ENCODE results near the gene REL.

REL gene

DNA sequence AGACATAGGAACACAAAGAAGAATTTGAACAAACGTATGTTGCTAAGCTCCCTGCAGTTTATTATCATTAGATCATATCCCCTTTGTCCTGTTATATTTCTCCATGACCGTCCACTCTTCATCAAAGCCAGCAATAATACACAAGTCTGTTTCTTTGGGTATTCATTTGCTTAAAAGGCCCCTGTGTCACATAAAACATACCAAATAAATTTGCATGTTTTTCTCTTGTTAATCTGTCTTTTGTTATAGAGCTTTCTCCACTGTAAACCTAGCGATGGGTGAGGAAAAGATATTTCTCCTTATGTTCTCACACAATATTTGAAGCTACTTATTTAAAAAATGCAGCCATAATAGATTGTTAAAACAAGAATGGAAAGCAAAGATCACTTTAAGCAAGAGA, 42.9 kb upstream of the REL start:
- TF ChIP-seq, protein P1, sequence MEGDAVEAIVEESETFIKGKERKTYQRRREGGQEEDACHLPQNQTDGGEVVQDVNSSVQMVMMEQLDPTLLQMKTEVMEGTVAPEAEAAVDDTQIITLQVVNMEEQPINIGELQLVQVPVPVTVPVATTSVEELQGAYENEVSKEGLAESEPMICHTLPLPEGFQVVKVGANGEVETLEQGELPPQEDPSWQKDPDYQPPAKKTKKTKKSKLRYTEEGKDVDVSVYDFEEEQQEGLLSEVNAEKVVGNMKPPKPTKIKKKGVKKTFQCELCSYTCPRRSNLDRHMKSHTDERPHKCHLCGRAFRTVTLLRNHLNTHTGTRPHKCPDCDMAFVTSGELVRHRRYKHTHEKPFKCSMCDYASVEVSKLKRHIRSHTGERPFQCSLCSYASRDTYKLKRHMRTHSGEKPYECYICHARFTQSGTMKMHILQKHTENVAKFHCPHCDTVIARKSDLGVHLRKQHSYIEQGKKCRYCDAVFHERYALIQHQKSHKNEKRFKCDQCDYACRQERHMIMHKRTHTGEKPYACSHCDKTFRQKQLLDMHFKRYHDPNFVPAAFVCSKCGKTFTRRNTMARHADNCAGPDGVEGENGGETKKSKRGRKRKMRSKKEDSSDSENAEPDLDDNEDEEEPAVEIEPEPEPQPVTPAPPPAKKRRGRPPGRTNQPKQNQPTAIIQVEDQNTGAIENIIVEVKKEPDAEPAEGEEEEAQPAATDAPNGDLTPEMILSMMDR (IDR thresholded peaks at IDR 0.05; ENCODE audit: insufficient read depth, low read depth, low read length, missing control alignments) = no peak
- no peak overlapping the region for H3K4me3 ChIP-seq (ENCODE audit: low read length)
- DNase-seq (ENCODE audit: low read depth) = no peak

DNA sequence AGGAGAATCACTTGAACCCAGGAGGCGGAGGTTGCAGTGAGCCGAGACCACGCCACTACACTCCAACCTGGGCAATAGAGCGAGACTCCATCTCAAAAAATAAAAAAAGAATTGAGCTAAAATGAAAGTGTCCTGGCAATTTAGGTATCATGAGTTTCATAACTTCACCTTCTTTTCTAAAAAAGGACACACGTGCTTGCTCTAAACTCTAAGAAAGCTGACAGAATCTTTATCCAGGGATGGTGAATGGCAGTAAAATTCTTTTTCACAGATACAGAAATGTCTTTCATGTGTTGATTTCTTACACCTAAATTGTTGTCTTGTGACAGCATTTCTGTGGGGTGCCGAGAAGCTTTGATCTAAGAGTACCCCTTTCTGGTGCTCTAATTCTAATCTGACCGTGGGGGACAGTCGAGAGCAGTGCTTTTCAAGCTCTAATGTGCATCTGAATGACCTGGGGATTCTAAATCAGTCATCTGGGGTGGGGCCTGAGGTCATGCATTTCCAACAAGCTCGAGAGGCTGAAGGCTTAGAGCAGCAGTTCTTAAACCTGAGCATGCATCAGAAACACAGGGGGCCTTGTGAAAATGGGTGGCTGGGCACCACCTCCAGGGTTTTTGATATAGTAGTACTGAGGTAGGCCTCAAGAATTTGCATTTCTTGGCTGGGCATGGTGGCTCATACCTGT, 42.1 kb upstream of the REL start:
- DNase-seq (ENCODE audit: low read depth) = no peak
- TF ChIP-seq, protein P1 (IDR thresholded peaks at IDR 0.05; ENCODE audit: insufficient read depth, low read depth, low read length, missing control alignments) = no peak
- H3K4me3 ChIP-seq (ENCODE audit: low read length) = no peak overlapping the region

DNA sequence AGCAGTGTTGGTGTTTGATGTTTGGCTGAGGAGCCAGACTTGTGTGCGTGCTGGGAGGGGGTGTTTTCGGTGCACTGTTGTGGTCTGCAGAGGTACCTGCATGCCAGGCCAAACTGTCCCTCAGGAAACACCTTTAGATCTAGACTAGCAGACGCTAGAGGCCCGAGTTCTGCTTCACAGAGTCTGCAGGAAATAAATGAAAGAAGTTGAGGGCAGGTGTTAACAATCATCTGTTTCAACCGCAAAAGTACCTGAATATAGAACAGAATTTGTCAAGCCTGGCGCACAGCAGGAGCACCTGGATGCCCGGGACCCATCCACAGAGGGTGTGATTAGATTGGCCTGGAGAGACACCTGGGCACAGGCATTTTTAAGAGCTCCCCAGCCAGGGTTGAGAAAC, 40.5 kb upstream of the REL start:
- DNase-seq (ENCODE audit: low read depth) = no peak
- TF ChIP-seq, protein P1 (IDR thresholded peaks at IDR 0.05; ENCODE audit: insufficient read depth, low read depth, low read length, missing control alignments) = no peak
- H3K4me3 ChIP-seq (ENCODE audit: low read length) = no peak overlapping the region

DNA sequence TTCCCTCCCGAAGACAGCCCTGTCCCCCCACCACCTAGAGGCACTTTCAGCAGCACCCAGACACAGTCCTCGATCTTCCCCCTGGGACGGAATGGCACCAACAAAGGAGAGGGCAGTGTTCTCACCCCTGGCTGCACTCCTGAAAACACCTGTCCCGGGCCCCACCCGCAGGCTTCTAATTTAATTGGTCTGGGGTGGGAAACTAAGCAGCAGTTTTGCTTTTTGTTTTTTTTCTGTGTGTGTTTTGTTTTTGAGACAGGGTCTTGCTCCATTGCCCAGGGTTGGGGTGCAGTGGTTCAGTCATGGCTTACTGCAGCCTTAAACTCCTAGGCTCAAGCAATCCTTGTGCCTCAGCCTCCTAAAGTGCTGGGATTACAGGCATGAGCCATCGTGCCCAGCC, 38.4 kb upstream of the REL start:
- no peak for DNase-seq (ENCODE audit: low read depth)
- TF ChIP-seq, protein P1 (IDR thresholded peaks at IDR 0.05; ENCODE audit: insufficient read depth, low read depth, low read length, missing control alignments) = no peak
- H3K4me3 ChIP-seq (ENCODE audit: low read length) = no peak overlapping the region

DNA sequence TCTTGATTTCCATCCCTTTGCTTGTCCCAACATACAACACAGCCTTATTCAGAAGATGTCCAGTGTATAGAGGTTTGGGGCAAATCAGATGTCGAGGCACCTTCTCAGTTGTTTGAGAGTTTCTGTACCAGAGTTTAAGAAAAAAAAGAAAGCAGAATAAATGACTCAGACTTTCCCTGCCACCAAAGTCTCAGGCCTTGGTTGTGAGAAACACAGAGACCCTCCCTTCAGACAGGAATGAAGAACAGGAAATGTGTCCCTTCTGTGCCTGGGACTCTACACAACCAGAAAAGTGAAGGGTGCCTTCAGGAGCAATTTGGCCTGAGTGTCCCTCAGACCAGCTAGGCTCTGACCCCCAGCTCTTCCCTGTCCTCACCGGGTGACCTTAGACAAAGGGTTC, 37.3 kb upstream of the REL start:
- H3K4me3 ChIP-seq (ENCODE audit: low read length) = no peak overlapping the region
- DNase-seq (ENCODE audit: low read depth) = no peak
- TF ChIP-seq, protein P1 (IDR thresholded peaks at IDR 0.05; ENCODE audit: insufficient read depth, low read depth, low read length, missing control alignments) = no peak

DNA sequence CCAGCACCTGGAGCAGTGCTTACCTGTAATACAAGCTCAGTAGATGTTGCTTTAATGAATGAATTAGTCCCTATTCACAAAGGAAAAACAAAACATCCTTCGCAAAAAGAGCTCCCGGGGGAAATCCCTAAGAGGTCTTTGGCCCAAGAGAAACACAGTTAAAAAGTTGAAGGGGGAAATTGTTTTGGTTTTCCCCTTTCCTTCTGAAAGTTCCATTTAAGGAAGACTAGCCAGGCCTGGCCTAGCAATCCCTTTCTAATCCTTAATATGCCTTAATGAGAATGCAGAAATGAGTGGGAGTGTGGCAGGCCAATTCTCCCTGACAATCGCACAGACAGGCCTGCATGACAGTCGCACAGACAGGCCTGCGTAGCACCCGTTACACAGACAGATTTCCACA, 33.5 kb upstream of the REL start:
- no peak overlapping the region for H3K4me3 ChIP-seq (ENCODE audit: low read length)
- TF ChIP-seq, protein P1 (IDR thresholded peaks at IDR 0.05; ENCODE audit: insufficient read depth, low read depth, low read length, missing control alignments) = no peak

DNA sequence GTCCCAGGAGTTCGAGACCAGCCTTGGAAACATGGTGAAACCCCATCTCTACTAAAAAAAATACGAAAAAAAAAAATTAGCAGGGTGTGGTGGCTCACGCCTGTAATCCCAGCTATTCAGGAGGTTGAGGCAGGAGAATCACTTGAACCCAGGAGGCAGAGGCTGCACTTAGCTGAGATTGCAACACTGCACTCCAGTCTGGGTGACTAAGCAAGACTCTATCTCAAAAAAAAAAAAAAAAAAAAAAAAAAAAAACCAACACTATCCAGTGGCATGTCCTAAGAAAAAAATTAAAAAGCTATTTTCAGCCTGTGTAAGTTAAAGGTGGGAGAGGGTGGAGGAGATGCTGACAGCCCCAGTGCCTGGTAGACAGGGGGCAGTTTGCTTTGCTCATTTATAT, 32.2 kb upstream of the REL start:
- peak; percentile 38 for DNase-seq (ENCODE audit: low read depth)
- TF ChIP-seq, protein P1 (IDR thresholded peaks at IDR 0.05; ENCODE audit: insufficient read depth, low read depth, low read length, missing control alignments) = no peak
- H3K4me3 ChIP-seq (ENCODE audit: low read length) = no peak overlapping the region

More for the DNA sequence above, 33.5 kb upstream of the REL start:
- no peak for DNase-seq (ENCODE audit: low read depth)

All from epithelial cell of esophagus (primary cell).